Effector memory CD8-positive, alpha-beta T cell (primary cell): ENCODE results near the gene PDE4A.

ENCODE experiments used
- ATAC-seq: fragments of 150-1000 bp; cut with Tn5 transposase; replicated peaks from 2 replicates; pipeline ENCODE4 v1.10.0; 2021; ENCODE audit warnings: mild to moderate bottlenecking, moderate library complexity
- DNase-seq, 3 experiments: peaks; one replicate each; pipeline ENCODE4 v3.0.0; 2021
- H3K27ac Mint-ChIP-seq, 2 donors: one replicate each; pipeline ENCODE4 v1.8.0; 2022; ENCODE audit warnings: mild to moderate bottlenecking in 2 of 2, mixed read lengths in 2 of 2, moderate library complexity in 2 of 2
- H3K27me3 Mint-ChIP-seq, 2 donors: one replicate each; pipeline ENCODE4 v1.8.0; 2022; ENCODE audit warnings: mixed read lengths in 2 of 2
- H3K36me3 Mint-ChIP-seq: one replicate; pipeline ENCODE4 v1.8.0; 2022; ENCODE audit warnings: mild to moderate bottlenecking, moderate library complexity, mixed read lengths; ENCODE audit not compliant: insufficient read depth
- H3K4me1 Mint-ChIP-seq, 2 donors: one replicate each; pipeline ENCODE4 v1.8.0; 2022; ENCODE audit warnings: low read depth in 2 of 2, mixed read lengths in 2 of 2
- H3K4me3 Mint-ChIP-seq, 2 donors: one replicate each; pipeline ENCODE4 v1.8.0; 2022; ENCODE audit warnings: mild to moderate bottlenecking in 2 of 2, mixed read lengths in 2 of 2, moderate library complexity in 2 of 2
- H3K9me3 Mint-ChIP-seq, 2 donors: one replicate each; pipeline ENCODE4 v1.8.0; 2022; ENCODE audit warnings: mixed read lengths in 2 of 2

Gene PDE4A

GRCh38 chr19:10502524-10503001, 82.2 kb downstream of the PDE4A start:
- peak overlapping the region; percentile 87 to 90 for H3K4me3 Mint-ChIP-seq
- H3K36me3 Mint-ChIP-seq, result peaks cover 26% of the 10 kb centered on the region
- H3K27me3 Mint-ChIP-seq, result no peaks in the 10 kb centered on the region
- H3K4me1 Mint-ChIP-seq, result peaks cover 34 to 37% of the 10 kb centered on the region in 2 donors
- ATAC-seq, result peak; percentile 90
- no peaks in the 10 kb centered on the region for H3K9me3 Mint-ChIP-seq
- DNase-seq, result peak; percentile 84 to 87 (median 85)
- H3K27ac Mint-ChIP-seq, result peak overlapping the region; percentile 86 to 93

- Mint-ChIP-seq H3K9me3 (no peaks in the 10 kb centered on the region), H3K4me1 (peaks cover 33 to 36% of the 10 kb centered on the region in 2 donors), H3K27me3 (no peaks in the 10 kb centered on the region), H3K36me3 (peaks cover 20% of the 10 kb centered on the region), H3K27ac (peak within 1 kb of the TSS; percentile 89 to 93), H3K4me3 (peak within 1 kb of the TSS; percentile 87 to 90)
- no peak for DNase-seq
- ATAC-seq, result peak; percentile 12
Observed at GRCh38 chr19:10503002-10503789, 82.9 kb downstream of the PDE4A start, which contains the start of gene KEAP1. TSS of gene KEAP1 (minus strand) at chr19:10503356. CDS start at chr19:10500033, 3,323 bp downstream.

- Mint-ChIP-seq H3K4me1 (peaks cover 23 to 32% of the 10 kb centered on the region in 2 donors), H3K36me3 (peaks cover 27% of the 10 kb centered on the region), H3K27me3 (no peaks in the 10 kb centered on the region), H3K9me3 (no peaks in the 10 kb centered on the region), H3K4me3 (peak overlapping the region; percentile 10 to 32), H3K27ac (peak overlapping the region in 1 of 2 donors; percentile 38)
- ATAC-seq, result peak; percentile 37
- DNase-seq, result peak; percentile 82 to 87 (median 86)
Observed at GRCh38 chr19:10505583-10506229, 85.4 kb downstream of the PDE4A start.

- no peak overlapping the region for H3K27ac Mint-ChIP-seq
- H3K4me1 Mint-ChIP-seq, result peaks cover 22 to 30% of the 10 kb centered on the region in 2 donors
- H3K9me3 Mint-ChIP-seq, result no peaks in the 10 kb centered on the region
- H3K4me3 Mint-ChIP-seq, result peak overlapping the region in 1 of 2 donors; percentile 70
- H3K36me3 Mint-ChIP-seq, result peaks cover 47% of the 10 kb centered on the region
- no peak for DNase-seq
- H3K27me3 Mint-ChIP-seq, result peaks cover 0 to 2% of the 10 kb centered on the region in 2 donors
- no peak for ATAC-seq
Observed at GRCh38 chr19:10508036-10508435, 87.7 kb downstream of the PDE4A start.

- H3K4me1 Mint-ChIP-seq, result peaks cover 23 to 34% of the 10 kb centered on the region in 2 donors
- DNase-seq, result no peak
- peak overlapping the region in 1 of 2 donors; percentile 86 for H3K27ac Mint-ChIP-seq
- peaks cover 51% of the 10 kb centered on the region for H3K36me3 Mint-ChIP-seq
- H3K9me3 Mint-ChIP-seq, result no peaks in the 10 kb centered on the region
- peak overlapping the region in 1 of 2 donors; percentile 70 for H3K4me3 Mint-ChIP-seq
- peaks cover 0 to 8% of the 10 kb centered on the region in 2 donors for H3K27me3 Mint-ChIP-seq
- peak; percentile 63 for ATAC-seq
Observed at GRCh38 chr19:10508707-10509106, 88.4 kb downstream of the PDE4A start.

GRCh38 chr19:10510301-10510802, 90.0 kb downstream of the PDE4A start:
- Mint-ChIP-seq H3K4me1 (peaks cover 30 to 37% of the 10 kb centered on the region in 2 donors), H3K4me3 (peak overlapping the region; percentile 37 to 45), H3K27ac (peak overlapping the region; percentile 49 to 70), H3K9me3 (no peaks in the 10 kb centered on the region), H3K36me3 (peaks cover 67% of the 10 kb centered on the region), H3K27me3 (peaks cover 0 to 9% of the 10 kb centered on the region in 2 donors)
- peak; percentile 13 for ATAC-seq
- peak; percentile 55 to 76 (median 64) for DNase-seq

- peaks cover 0 to 9% of the 10 kb centered on the region in 2 donors for H3K27me3 Mint-ChIP-seq
- DNase-seq, result no peak
- ATAC-seq, result no peak
- no peaks in the 10 kb centered on the region for H3K9me3 Mint-ChIP-seq
- H3K4me1 Mint-ChIP-seq, result peaks cover 40 to 44% of the 10 kb centered on the region in 2 donors
- peak overlapping the region; percentile 72 to 77 for H3K4me3 Mint-ChIP-seq
- peak overlapping the region; percentile 89 to 91 for H3K27ac Mint-ChIP-seq
- H3K36me3 Mint-ChIP-seq, result peaks cover 90% of the 10 kb centered on the region
Observed at GRCh38 chr19:10513223-10513622, 92.9 kb downstream of the PDE4A start.

- Mint-ChIP-seq H3K36me3 (peaks cover 93% of the 10 kb centered on the region), H3K9me3 (no peaks in the 10 kb centered on the region), H3K4me1 (peaks cover 46 to 48% of the 10 kb centered on the region in 2 donors), H3K27me3 (peaks cover 0 to 9% of the 10 kb centered on the region in 2 donors), H3K27ac (peak overlapping the region; percentile 89 to 91), H3K4me3 (peak overlapping the region; percentile 72 to 77)
- ATAC-seq, result peak; percentile 16
- DNase-seq, result peak; percentile 55 to 65 (median 62)
Observed at GRCh38 chr19:10514211-10515145, 94.1 kb downstream of the PDE4A start.

GRCh38 chr19:10516064-10516385, 95.7 kb downstream of the PDE4A start:
- H3K27me3 Mint-ChIP-seq, result peaks cover 0 to 9% of the 10 kb centered on the region in 2 donors
- peak overlapping the region; percentile 89 to 91 for H3K27ac Mint-ChIP-seq
- peaks cover 47 to 56% of the 10 kb centered on the region in 2 donors for H3K4me1 Mint-ChIP-seq
- H3K9me3 Mint-ChIP-seq, result no peaks in the 10 kb centered on the region
- ATAC-seq, result peak; percentile 74
- H3K4me3 Mint-ChIP-seq, result peak overlapping the region; percentile 72 to 77
- peak; percentile 71 to 76 (median 75) for DNase-seq
- peaks cover 83% of the 10 kb centered on the region for H3K36me3 Mint-ChIP-seq

- H3K9me3 Mint-ChIP-seq, result no peaks in the 10 kb centered on the region
- peak overlapping the region; percentile 72 to 77 for H3K4me3 Mint-ChIP-seq
- H3K36me3 Mint-ChIP-seq, result peaks cover 79% of the 10 kb centered on the region
- H3K27ac Mint-ChIP-seq, result peak overlapping the region; percentile 89 to 91
- peak; percentile 21 for ATAC-seq
- peaks cover 48 to 57% of the 10 kb centered on the region in 2 donors for H3K4me1 Mint-ChIP-seq
- peaks cover 0 to 9% of the 10 kb centered on the region in 2 donors for H3K27me3 Mint-ChIP-seq
- DNase-seq, result peak in 2 of 3 experiments; percentile 31 to 41
Observed at GRCh38 chr19:10516671-10517286, 96.4 kb downstream of the PDE4A start.

GRCh38 chr19:10517361-10517759, 97.0 kb downstream of the PDE4A start, which contains the start of gene S1PR5:
TSS of gene S1PR5 (minus strand) at chr19:10517447. CDS start at chr19:10515011, 2,436 bp downstream.
- Mint-ChIP-seq H3K36me3 (peaks cover 78% of the 10 kb centered on the region), H3K27ac (peak within 1 kb of the TSS; percentile 89 to 98), H3K4me3 (peak within 1 kb of the TSS; percentile 97 to 98), H3K4me1 (peaks cover 54 to 63% of the 10 kb centered on the region in 2 donors), H3K27me3 (peaks cover 0 to 9% of the 10 kb centered on the region in 2 donors), H3K9me3 (no peaks in the 10 kb centered on the region)
- ATAC-seq (peak; percentile 9), DNase-seq (peak in 2 of 3 experiments; percentile 39 to 44)
